ENCODE results near the gene ARL10.

The ARL10 gene

GRCh38 chr5:176424181-176424580, 58.9 kb downstream of the ARL10 start:
- no peak for TF ChIP-seq CTCF (IDR thresholded peaks at IDR 0.05; ENCODE audit: low read depth, low read length)

GRCh38 chr5:176425138-176425537, 59.9 kb downstream of the ARL10 start:
- no peak overlapping the region for H3K4me3 ChIP-seq (ENCODE audit: low read depth, low read length)
- TF ChIP-seq CTCF (IDR thresholded peaks at IDR 0.05; ENCODE audit: low read depth, low read length): no peak

More at GRCh38 chr5:176424181-176424580, 58.9 kb downstream of the ARL10 start:
- H3K4me3 ChIP-seq (ENCODE audit: low read depth, low read length): no peak overlapping the region

GRCh38 chr5:176425791-176426190, 60.5 kb downstream of the ARL10 start:
- TF ChIP-seq CTCF (IDR thresholded peaks at IDR 0.05; ENCODE audit: low read depth, low read length): no peak
- H3K4me3 ChIP-seq (ENCODE audit: low read depth, low read length): no peak overlapping the region

- TF ChIP-seq CTCF (IDR thresholded peaks at IDR 0.05; ENCODE audit: low read depth, low read length): no peak
- H3K4me3 ChIP-seq (ENCODE audit: low read depth, low read length): no peak overlapping the region
These were observed 61.6 kb downstream of the ARL10 start for GRCh38 chr5:176426876-176427275.

- no peak overlapping the region for H3K4me3 ChIP-seq (ENCODE audit: low read depth, low read length)
- TF ChIP-seq CTCF (IDR thresholded peaks at IDR 0.05; ENCODE audit: low read depth, low read length): no peak
These were observed 62.7 kb downstream of the ARL10 start for GRCh38 chr5:176427971-176428370.

GRCh38 chr5:176429972-176430371, 64.7 kb downstream of the ARL10 start:
- H3K4me3 ChIP-seq (ENCODE audit: low read depth, low read length): no peak overlapping the region
- TF ChIP-seq CTCF (IDR thresholded peaks at IDR 0.05; ENCODE audit: low read depth, low read length): no peak

Data from WI38 (cell line).